GM10266 (cell line): ENCODE data around the gene HRC.

Source experiments
- DNase-seq: peaks from one replicate; pipeline ENCODE4 v3.0.0; 2012; ENCODE audit errors: extremely low spot score
- CTCF ChIP-seq: IDR thresholded peaks from 2 replicates; pipeline ENCODE4 v1.5.1; 2012; ENCODE audit warnings: mild to moderate bottlenecking, low read depth; ENCODE audit not compliant: control insufficient read depth, insufficient read depth; ENCODE audit errors: missing control alignments

Gene HRC

GRCh38 chr19:49114630-49115363 lies 40.4 kb downstream of the HRC start:
- no peak for DNase-seq
- TF ChIP-seq CTCF, result no peak

GRCh38 chr19:49113762-49114629 lies 41.2 kb downstream of the HRC start, which contains the start of gene LIN7B:
TSS of gene LIN7B (plus strand) at chr19:49114370. CDS start at chr19:49114405, 35 bp downstream.
- TF ChIP-seq CTCF, result peak; percentile 78
- peak; percentile 97 for DNase-seq

DNA sequence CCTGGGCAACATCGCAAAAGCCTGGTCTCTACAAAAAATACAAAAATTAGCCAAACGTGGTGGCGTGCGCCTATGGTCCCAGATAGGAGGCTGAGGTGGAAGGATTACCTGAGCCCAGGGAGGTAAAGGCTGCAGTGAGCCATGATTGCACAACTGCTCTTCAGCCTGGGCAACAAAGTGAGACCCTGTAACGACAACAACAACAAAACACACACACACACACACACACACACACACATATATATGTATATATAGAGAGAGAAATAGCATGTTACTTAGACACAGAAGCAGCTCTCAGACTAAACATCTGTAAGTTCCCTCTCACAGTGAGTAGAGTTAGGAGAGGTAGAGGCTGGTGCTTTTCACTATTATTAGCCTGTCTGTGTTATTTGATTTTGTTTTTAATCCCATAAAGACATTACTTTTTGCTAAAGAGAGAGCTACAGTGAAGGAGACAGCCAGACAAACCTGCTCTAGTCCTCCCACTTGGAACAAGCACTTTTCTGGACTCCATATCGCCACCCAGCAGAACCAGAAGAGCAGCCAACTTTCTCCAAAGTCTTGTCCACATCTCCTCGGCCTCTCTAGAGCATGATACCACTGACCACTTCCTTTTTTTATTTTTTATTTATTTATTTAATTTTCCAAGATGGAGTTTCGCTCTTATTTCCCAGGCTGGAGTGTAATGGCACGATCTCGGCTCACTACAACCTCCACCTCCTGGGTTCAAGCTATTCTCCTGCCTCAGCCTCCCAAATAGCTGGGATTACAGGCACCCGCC lies 43.8 kb downstream of the HRC start:
- no peak for DNase-seq
- no peak for TF ChIP-seq CTCF

DNA sequence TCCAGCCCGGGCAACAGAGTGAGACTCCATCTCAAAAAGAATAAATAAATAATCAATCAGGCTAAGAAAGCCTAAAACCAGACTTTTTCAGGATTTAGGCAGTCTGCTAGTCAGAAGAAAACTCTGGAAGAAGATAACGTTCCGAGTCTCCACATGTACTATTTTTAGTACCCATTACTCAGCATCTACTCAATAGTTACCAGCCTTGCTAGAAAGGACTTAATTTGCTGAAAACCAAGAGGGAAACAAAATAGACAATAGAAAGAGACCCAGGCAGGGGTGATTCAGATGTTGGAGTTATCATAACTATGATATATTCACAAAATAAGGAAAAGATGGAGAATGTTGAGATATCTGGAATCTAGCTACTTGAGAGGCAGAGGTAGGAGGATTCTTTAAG lies 44.6 kb downstream of the HRC start:
- DNase-seq, result no peak
- no peak for TF ChIP-seq CTCF

DNA sequence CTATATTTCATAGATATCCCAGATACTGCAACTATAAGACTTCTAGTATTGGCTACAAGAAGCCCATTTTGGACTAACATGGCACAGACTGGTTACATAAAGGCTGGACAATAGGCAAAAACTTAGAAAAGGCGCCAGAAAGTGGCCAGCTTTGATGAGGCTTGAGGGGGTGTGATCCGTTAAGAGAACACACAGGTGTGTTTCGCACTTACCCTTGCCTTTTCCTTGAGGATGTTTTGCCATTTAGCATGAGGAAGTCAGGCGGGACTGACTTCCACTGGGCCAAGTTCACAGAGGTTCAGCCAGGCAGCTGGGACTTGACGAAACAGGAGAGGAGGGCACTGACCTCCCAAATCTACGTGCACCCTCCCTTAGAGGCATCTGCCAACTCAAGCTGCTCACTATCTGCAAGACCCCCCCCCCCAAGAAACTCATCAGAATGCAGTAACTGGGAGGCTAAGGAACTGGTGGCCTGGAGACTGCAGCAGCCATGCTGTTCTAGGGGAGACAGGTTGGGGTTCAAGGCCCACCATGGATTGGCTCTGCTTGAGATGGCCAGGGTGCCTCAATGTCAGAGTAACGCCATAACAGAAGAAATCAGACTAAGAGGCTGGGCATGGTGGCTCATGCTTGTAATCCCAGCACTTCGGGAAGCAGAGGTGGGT lies 45.5 kb downstream of the HRC start:
- DNase-seq, result no peak
- TF ChIP-seq CTCF, result no peak

- TF ChIP-seq CTCF, result no peak
- no peak for DNase-seq
These were observed 46.1 kb downstream of the HRC start for GRCh38 chr19:49109051-49109450.
